H1 (cell line): ENCODE measurements around the gene ACER3. TPM values are rescaled to one million over a fixed set of nuclear protein-coding genes. Genes with fewer than 3 reads are reported as not detected.

Source experiments
- CTCF ChIA-PET: fragments of 300-600 bp; sonication (Branson Sonifier 250); formaldehyde crosslinking; loops from one replicate; lab custom pipeline; 2021; ENCODE audit not compliant: partially characterized antibody; lab: Charles Lee
- POLR2A ChIA-PET: fragments of 300-600 bp; sonication (Branson Sonifier 250); formaldehyde crosslinking; loops from one replicate; lab custom pipeline; 2021; ENCODE audit warnings: inconsistent platforms; ENCODE audit not compliant: partially characterized antibody; lab: Charles Lee
- DNase-seq, 2 experiments: peaks; one replicate each; pipeline versions ENCODE4 v3.0.0 to v3.0.0-alpha.2; 2010 to 2022; ENCODE audit warnings: low spot score in 2 of 2, low read depth in 1 of 2, mixed read lengths in 1 of 2
- FAIRE-seq: peaks from 2 replicates; lab custom pipeline; 2011; peaks lifted over from hg19 to GRCh38; lab: Jason Lieb, UNC
- H2AFZ ChIP-seq: 2 replicates; pipeline ENCODE4 v1.8.1; 2012; ENCODE audit warnings: low read length, inconsistent platforms
- H2AK5ac ChIP-seq: 2 replicates; pipeline ENCODE4 v1.6.1; 2013; ENCODE audit warnings: low read depth, low read length
- H2BK120ac ChIP-seq: replicated peaks from 2 replicates; pipeline ENCODE3; 2013; ENCODE audit warnings: low read depth, low read length, inconsistent platforms
- H2BK12ac ChIP-seq: 2 replicates; pipeline ENCODE4 v1.6.1; 2013; ENCODE audit warnings: low read depth, low read length
- H2BK15ac ChIP-seq: 2 replicates; pipeline ENCODE4 v1.6.1; 2013; ENCODE audit warnings: low read length
- H2BK20ac ChIP-seq: 2 replicates; pipeline ENCODE4 v1.6.1; 2013; ENCODE audit warnings: low read length
- H2BK5ac ChIP-seq: 2 replicates; pipeline ENCODE4 v1.6.1; 2013; ENCODE audit warnings: low read depth, low read length
- H3K14ac ChIP-seq: 2 replicates; pipeline ENCODE4 v1.6.1; 2013; ENCODE audit warnings: inconsistent platforms; ENCODE audit not compliant: insufficient read length
- H3K18ac ChIP-seq: 2 replicates; pipeline ENCODE4 v1.6.1; 2013; ENCODE audit warnings: low read length; ENCODE audit errors: extremely low read depth
- H3K23ac ChIP-seq: 2 replicates; pipeline ENCODE4 v1.6.1; 2013; ENCODE audit warnings: inconsistent platforms; ENCODE audit not compliant: insufficient read length
- H3K23me2 ChIP-seq: 2 replicates; pipeline ENCODE4 v1.6.1; 2013; ENCODE audit warnings: low read depth, low read length
- H3K27ac ChIP-seq: 2 replicates; pipeline ENCODE4 v1.6.1; 2011; ENCODE audit warnings: low read depth, low read length, inconsistent platforms
- H3K27me3 ChIP-seq, 4 experiments: replicated peaks in 1 of 4; 1 replicate in 1 of 4; 2 replicates in 3 of 4; pipeline versions ENCODE4 v1.6.1 to v1.8.1; 2011 to 2013; ENCODE audit warnings: low read length in 3 of 4, mild to moderate bottlenecking in 3 of 4, inconsistent platforms in 2 of 4, mixed read lengths in 2 of 4, moderate library complexity in 1 of 4; ENCODE audit not compliant: control insufficient read depth in 3 of 4, insufficient read depth in 3 of 4; ENCODE audit errors: extremely low read depth in 1 of 4
- H3K36me3 ChIP-seq, 4 experiments: 2 replicates each; pipeline versions ENCODE4 v1.6.1 to v1.8.1; 2011 to 2013; ENCODE audit warnings: mild to moderate bottlenecking in 4 of 4, low read length in 3 of 4, moderate library complexity in 2 of 4, control low read depth in 1 of 4, inconsistent platforms in 1 of 4; ENCODE audit not compliant: insufficient read depth in 4 of 4, control insufficient read depth in 2 of 4
- H3K4ac ChIP-seq: replicated peaks from 2 replicates; pipeline ENCODE3; 2013; ENCODE audit warnings: low read length, low read depth, mixed read lengths, inconsistent platforms; ENCODE audit not compliant: insufficient read length
- H3K4me1 ChIP-seq, 4 experiments: replicated peaks in 1 of 4; 1 replicate in 1 of 4; 2 replicates in 3 of 4; pipeline versions ENCODE4 v1.6.1 to v1.8.1; 2011 to 2013; ENCODE audit warnings: low read length in 3 of 4, inconsistent platforms in 2 of 4, mixed read lengths in 1 of 4; ENCODE audit not compliant: insufficient read depth in 4 of 4, control insufficient read depth in 3 of 4
- H3K4me2 ChIP-seq, 2 experiments: 2 replicates each; pipeline versions ENCODE4 v1.6.1 to v1.8.1; 2011 to 2013; ENCODE audit warnings: low read depth in 2 of 2, low read length in 2 of 2, control low read depth in 1 of 2, inconsistent platforms in 1 of 2, mild to moderate bottlenecking in 1 of 2; ENCODE audit not compliant: insufficient read depth in 1 of 2
- H3K4me3 ChIP-seq, 4 experiments: fragments of 200-600, 300-600 bp in 1 of 4; sonication (generic), shearing (Covaris generic), sonication (Bioruptor Twin) in 1 of 4; 2 replicates each; pipeline versions ENCODE4 v1.5.1 to v1.8.1; 2011 to 2016; ENCODE audit warnings: low read length in 4 of 4, low read depth in 3 of 4, control low read depth in 2 of 4, inconsistent platforms in 2 of 4, mild to moderate bottlenecking in 2 of 4, mixed read lengths in 1 of 4, moderate library complexity in 1 of 4; ENCODE audit not compliant: insufficient read depth in 2 of 4; ENCODE audit errors: extremely low read depth in 1 of 4
- H3K56ac ChIP-seq: replicated peaks from 2 replicates; pipeline ENCODE3; 2013; ENCODE audit warnings: low read depth, mild to moderate bottlenecking, mixed read lengths, low read length, inconsistent platforms; ENCODE audit not compliant: insufficient read length
- H3K79me1 ChIP-seq: 2 replicates; pipeline ENCODE4 v1.6.1; 2013; ENCODE audit warnings: low read depth, low read length, control low read depth
- H3K79me2 ChIP-seq, 2 experiments: 2 replicates each; pipeline versions ENCODE4 v1.6.1 to v1.8.1; 2012 to 2013; ENCODE audit warnings: low read length in 2 of 2, mild to moderate bottlenecking in 2 of 2, inconsistent platforms in 1 of 2; ENCODE audit not compliant: insufficient read depth in 2 of 2, control insufficient read depth in 1 of 2
- H3K9ac ChIP-seq, 4 experiments: replicated peaks in 1 of 4; 1 replicate in 1 of 4; 2 replicates in 3 of 4; pipeline versions ENCODE4 v1.6.1 to v1.8.1; 2011 to 2013; ENCODE audit warnings: low read depth in 3 of 4, low read length in 3 of 4, control low read depth in 2 of 4, mild to moderate bottlenecking in 2 of 4, moderate library complexity in 2 of 4, inconsistent platforms in 1 of 4; ENCODE audit errors: extremely low read depth in 1 of 4
- H3K9me3 ChIP-seq, 2 experiments: 2 replicates each; pipeline versions ENCODE4 v1.6.1 to v1.8.1; 2012 to 2013; ENCODE audit warnings: mild to moderate bottlenecking in 2 of 2, moderate library complexity in 2 of 2, control low read depth in 1 of 2, inconsistent platforms in 1 of 2, low read depth in 1 of 2, low read length in 1 of 2, mixed read lengths in 1 of 2; ENCODE audit not compliant: insufficient read depth in 2 of 2
- H4K20me1 ChIP-seq, 2 experiments: replicated peaks in 1 of 2; 2 replicates each; pipeline versions ENCODE3 to v1.8.1; 2011 to 2013; ENCODE audit warnings: inconsistent platforms in 2 of 2, low read length in 2 of 2, mild to moderate bottlenecking in 1 of 2; ENCODE audit not compliant: insufficient read depth in 2 of 2, control insufficient read depth in 1 of 2
- H4K5ac ChIP-seq: 2 replicates; pipeline ENCODE4 v1.6.1; 2013; ENCODE audit warnings: low read length, low read depth, mixed read lengths, inconsistent platforms; ENCODE audit not compliant: insufficient read length
- H4K8ac ChIP-seq: 2 replicates; pipeline ENCODE4 v1.8.0; 2013; ENCODE audit warnings: mild to moderate bottlenecking, moderate library complexity, low read length, inconsistent platforms; ENCODE audit not compliant: insufficient read depth; ENCODE audit errors: extremely low read depth
- H4K91ac ChIP-seq: replicated peaks from 2 replicates; pipeline ENCODE3; 2013; ENCODE audit warnings: low read length, mixed read lengths, inconsistent platforms; ENCODE audit not compliant: insufficient read length
- CREB1 ChIP-seq: IDR thresholded peaks from 2 replicates; pipeline ENCODE4 v1.6.1; 2012; ENCODE audit warnings: inconsistent platforms
- HDAC2 ChIP-seq, 2 experiments: fragments of 300-600 bp in 1 of 2; sonication (generic) in 1 of 2; IDR thresholded peaks; 2 replicates each; pipeline ENCODE4 v1.6.1; 2011 to 2012; ENCODE audit warnings: low read depth in 2 of 2, low read length in 2 of 2, mild to moderate bottlenecking in 2 of 2, moderate library complexity in 2 of 2, borderline replicate concordance in 1 of 2, inconsistent platforms in 1 of 2
- KDM4A ChIP-seq: IDR thresholded peaks from one replicate; pipeline ENCODE4 v1.7.1; 2012; ENCODE audit warnings: low read depth, mild to moderate bottlenecking, moderate library complexity, low read length, inconsistent platforms; ENCODE audit not compliant: severe bottlenecking
- NANOG ChIP-seq: IDR thresholded peaks from 2 replicates; pipeline ENCODE4 v1.6.1; 2011; ENCODE audit warnings: low read length, low read depth, mild to moderate bottlenecking, inconsistent platforms; ENCODE audit not compliant: insufficient read depth, poor library complexity, severe bottlenecking
- SP2 ChIP-seq: IDR thresholded peaks from 2 replicates; pipeline ENCODE4 v1.6.1; 2012; ENCODE audit warnings: mild to moderate bottlenecking, low read length, inconsistent platforms
- WGBS, 2 experiments: shearing (Covaris generic) in 1 of 2; methylation state at CpG; one replicate each; pipeline versions ENCODE4 v1.1.6 to v1.1.7; 2013 to 2015; ENCODE audit warnings: low lambda C conversion rate in 2 of 2, mixed read lengths in 2 of 2, inconsistent platforms in 1 of 2, low coverage in 1 of 2, missing lambda C conversion rate in 1 of 2; ENCODE audit not compliant: insufficient replicate concordance in 2 of 2, insufficient coverage in 1 of 2, insufficient read length in 1 of 2; ENCODE audit errors: extremely low coverage in 1 of 2, missing lambda C conversion rate in 1 of 2; 5-methylcytosine and 5-hydroxymethylcytosine counted together
- polyA plus RNA-seq, 7 experiments: library from polyadenylated mRNA; depleted of rRNA in 3 of 7; stranded (reverse) in 5 of 7; unstranded in 2 of 7; fragments of >200 nt in 5 of 7; fragments of 200-250 nt in 2 of 7; gene quantifications; 1 replicate in 5 of 7; 2 replicates in 1 of 7; 4 replicates in 1 of 7; pipeline versions ENCODE4 v1.2.1 to v1.2.3, GENCODE V29; 2011 to 2013; ENCODE audit warnings: missing spikeins in 2 of 7, mixed read lengths in 2 of 7
- total RNA-seq: library from RNA; stranded (reverse); fragmentation: NEBNext Ultra II Directional; extraction: Animal tissue kit (Norgen Biotek cat#: 25700); gene quantifications from 2 replicates; pipeline ENCODE4 v1.2.1, GENCODE V29; 2021
- TF ChIP-seq, protein P1 (sequence below): IDR thresholded peaks from 2 replicates; pipeline ENCODE4 v1.6.1; 2011; ENCODE audit warnings: low read length, improper control_type of control experiment
- TF ChIP-seq, protein P2 (sequence below): IDR thresholded peaks from 2 replicates; pipeline ENCODE4 v1.6.1; 2012; ENCODE audit warnings: inconsistent platforms

ACER3 gene
- total and polyA plus RNA-seq, 2 of the 8 experiments (the other 6 are each of a cell fraction or from before 2014, with no cell fraction given): 5.7 to 16.2 TPM

DNA sequence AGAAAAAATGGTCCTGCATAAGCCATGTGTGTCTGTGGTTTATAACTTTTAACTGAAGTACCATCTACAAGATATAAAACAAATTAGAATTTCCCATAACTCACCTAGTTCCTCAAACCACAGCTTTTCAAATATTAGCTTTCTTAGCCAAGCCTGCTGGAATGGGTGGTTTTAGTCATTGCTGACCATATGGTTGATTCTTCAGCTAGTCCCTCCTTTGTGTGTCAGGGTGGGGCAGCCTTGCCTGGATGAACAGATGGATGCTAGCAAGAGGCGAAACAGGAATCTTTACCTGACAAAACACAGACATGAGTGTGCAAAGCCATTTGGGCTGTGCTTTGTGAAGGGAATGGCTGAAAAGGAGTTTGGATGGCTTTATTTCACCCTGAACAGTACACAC lies 166.6 kb downstream of the ACER3 start:
- H4K8ac ChIP-seq: no peak overlapping the region
- no peak overlapping the region for H3K23ac ChIP-seq
- H2AK5ac ChIP-seq: no peak overlapping the region
- no peak for DNase-seq
- TF ChIP-seq CREB1 (no peak), HDAC2 (IDR thresholded peaks at IDR 0.05; ENCODE audit: borderline replicate concordance in 1 of 2, low read depth in 2 of 2, low read length in 2 of 2) (no peak), SP2 (no peak), KDM4A (no peak), NANOG (no peak)
- TF ChIP-seq, protein P1, sequence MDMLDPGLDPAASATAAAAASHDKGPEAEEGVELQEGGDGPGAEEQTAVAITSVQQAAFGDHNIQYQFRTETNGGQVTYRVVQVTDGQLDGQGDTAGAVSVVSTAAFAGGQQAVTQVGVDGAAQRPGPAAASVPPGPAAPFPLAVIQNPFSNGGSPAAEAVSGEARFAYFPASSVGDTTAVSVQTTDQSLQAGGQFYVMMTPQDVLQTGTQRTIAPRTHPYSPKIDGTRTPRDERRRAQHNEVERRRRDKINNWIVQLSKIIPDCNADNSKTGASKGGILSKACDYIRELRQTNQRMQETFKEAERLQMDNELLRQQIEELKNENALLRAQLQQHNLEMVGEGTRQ: no peak
- TF ChIP-seq, protein P2, sequence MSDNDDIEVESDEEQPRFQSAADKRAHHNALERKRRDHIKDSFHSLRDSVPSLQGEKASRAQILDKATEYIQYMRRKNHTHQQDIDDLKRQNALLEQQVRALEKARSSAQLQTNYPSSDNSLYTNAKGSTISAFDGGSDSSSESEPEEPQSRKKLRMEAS: no peak
- TF ChIP-seq, all 59 proteins: peak for 0
- Histone ChIP-seq H3K14ac (no peak overlapping the region), H2BK5ac (no peak overlapping the region), H4K5ac (no peak overlapping the region), H3K4me3 (no peak overlapping the region), H3K27ac (no peak overlapping the region), H3K56ac (no peak overlapping the region), H3K27me3 (0 out of 7 replicates have a peak, but pooled peaks cover 0 to 2% (median 0%) of the 10 kb centered on the region in 4 experiments), H2BK15ac (no peak overlapping the region), H4K91ac (no peak overlapping the region), H2BK12ac (no peak overlapping the region), H2BK120ac (no peak overlapping the region), H3K18ac (no peak overlapping the region), H3K23me2 (no peaks in the 10 kb centered on the region), H3K79me1 (no peaks in the 10 kb centered on the region), H3K9me3 (no peaks in the 10 kb centered on the region), H3K4ac (no peak overlapping the region), H3K36me3 (no peaks in the 10 kb centered on the region), H4K20me1 (no peaks in the 10 kb centered on the region), H2AFZ (no peak overlapping the region), H3K9ac (no peak overlapping the region), H3K4me1 (no peaks in the 10 kb centered on the region; a peak in 3 of 7 replicates), H2BK20ac (no peak overlapping the region), H3K4me2 (no peak overlapping the region), H3K79me2 (no peaks in the 10 kb centered on the region)
- ChIA-PET POLR2A (interaction anchor here (0.8 kb wide), 1 partner anchor 69 kb away, joined by 3 read pairs; no protein-coding TSS in a partner anchor), CTCF (interaction anchor here (0.6 to 4.6 kb wide), 6 partner anchors 8 to 109 kb away, joined by 3 to 27 read pairs (median 3); no protein-coding TSS in a partner anchor)
- 89% methylated on average over 1 of the region's 1 CpG; no CpG with 5 or more reads in 1 of the 2 experiments for WGBS, 2 experiments
- FAIRE-seq: no peak
